GM10847 (cell line): ENCODE data around the gene ST8SIA1.

ENCODE experiments used
- POLR2A ChIP-seq: IDR thresholded peaks from 2 replicates; pipeline ENCODE4 v1.6.1; 2011; ENCODE audit not compliant: insufficient read length; ENCODE audit errors: extremely low read depth

The ST8SIA1 gene

DNA sequence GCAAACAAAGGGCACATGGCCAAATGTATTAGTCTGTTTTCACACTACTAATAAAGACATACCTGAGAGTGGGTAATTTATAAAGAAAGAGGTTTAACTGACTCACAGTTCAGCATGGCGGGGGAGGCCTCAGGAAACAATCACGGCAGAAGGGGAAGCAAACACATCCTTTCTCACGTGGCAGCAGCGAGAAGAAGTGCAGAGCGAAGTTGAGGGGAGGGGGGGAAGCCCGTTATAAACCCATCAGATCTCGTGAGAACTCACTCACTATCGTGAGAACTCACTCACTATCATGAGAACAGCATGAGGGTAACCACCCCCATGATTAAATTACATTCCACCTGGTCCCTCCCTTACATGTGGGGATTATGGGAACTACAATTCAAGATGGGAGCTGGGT is 66.1 kb downstream of the ST8SIA1 start:
- TF ChIP-seq POLR2A = no peak

DNA sequence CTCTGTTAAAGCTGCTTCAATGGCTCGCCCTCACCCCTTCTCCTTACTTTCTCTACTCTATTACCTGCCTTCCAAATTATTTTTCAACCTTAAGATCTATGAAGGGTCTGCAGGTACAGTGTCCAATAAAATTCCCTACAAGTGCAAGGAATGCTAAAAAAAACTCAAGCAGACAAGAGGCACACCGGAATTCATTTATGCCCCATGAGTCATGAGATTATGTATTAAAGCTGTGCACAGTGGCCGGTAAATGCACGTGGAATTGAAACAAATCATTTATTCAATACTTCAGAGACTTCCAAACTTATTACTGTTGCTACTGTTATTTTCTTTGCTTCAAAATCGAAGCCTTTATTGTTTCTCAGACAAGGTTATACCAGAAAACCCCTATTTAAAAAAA is 68.4 kb downstream of the ST8SIA1 start:
- no peak for TF ChIP-seq POLR2A

DNA sequence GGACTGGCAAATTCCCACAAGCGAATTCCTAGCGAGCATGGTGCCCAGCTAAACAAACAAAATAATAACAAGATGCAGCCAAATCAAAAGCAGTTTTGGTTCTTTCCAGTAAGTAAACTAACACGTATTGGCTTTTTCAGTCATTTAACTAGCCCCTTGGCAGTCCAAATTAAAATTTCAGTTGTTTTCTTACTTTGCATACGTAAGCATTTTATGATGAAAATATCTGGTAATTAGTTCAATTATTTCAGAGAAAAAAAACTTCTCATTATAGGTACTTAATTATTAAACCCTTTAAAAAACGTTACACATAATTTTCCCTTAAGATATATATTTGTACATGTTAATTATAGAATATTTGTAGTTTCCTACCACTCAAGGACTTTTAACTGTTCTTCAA is 70.1 kb downstream of the ST8SIA1 start:
- TF ChIP-seq POLR2A = no peak

DNA sequence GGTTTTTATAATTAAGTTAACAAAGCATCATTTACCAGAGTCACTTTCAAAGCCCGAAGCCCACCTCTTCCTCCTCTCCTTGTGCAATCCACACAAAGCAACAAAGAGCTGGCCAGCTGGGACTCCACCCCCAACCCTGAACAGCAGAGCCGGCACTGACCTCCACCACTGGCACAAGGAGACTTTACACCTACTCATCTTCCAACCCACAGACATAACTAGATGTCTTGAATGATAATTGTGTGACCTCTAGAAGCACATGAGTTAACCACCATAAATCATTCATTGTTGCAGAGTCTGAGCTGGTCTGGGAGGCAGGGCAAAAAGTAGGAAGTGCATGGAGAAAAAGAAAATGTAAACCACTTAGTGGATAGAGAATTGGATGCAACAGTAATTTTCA is 72.2 kb downstream of the ST8SIA1 start:
- TF ChIP-seq POLR2A = no peak

DNA sequence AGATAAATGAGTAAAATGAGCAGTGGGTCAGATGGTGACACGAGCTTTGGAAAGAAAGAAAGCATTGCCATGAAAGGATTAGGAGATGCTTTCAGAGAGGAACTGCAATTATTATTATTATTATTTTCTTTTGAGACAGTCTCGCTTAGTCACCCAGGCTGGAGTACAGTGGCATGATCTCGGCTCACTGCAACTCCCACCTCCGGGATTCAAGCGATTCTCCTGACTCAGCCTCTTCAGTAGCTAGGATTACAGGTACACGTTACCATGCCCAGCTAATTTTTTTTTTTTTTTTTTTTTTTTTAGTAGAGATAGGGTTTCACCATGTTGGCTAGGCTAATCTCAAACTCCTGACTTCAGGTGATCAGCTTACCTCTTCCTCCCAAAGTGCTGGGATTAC is 77.4 kb downstream of the ST8SIA1 start:
- TF ChIP-seq POLR2A = no peak

DNA sequence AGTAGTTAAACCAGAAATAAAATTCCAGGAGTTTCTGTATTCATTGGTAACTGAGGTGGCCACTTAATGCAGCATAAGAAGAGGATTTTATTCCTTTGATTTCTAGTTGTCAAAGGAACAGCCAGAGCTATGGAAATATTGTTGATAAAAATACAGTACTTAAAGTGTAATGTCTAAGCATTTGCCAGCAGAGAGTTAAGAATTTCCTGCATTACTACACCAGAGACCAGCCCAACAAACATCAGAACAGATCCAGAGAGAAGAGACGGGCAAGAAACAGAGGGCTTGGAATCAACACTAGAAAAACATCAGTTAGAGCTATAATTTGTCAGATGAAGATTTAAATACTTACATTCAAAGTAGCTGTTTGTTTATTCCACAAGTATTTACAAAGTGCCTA is 77.9 kb downstream of the ST8SIA1 start:
- TF ChIP-seq POLR2A = no peak

DNA sequence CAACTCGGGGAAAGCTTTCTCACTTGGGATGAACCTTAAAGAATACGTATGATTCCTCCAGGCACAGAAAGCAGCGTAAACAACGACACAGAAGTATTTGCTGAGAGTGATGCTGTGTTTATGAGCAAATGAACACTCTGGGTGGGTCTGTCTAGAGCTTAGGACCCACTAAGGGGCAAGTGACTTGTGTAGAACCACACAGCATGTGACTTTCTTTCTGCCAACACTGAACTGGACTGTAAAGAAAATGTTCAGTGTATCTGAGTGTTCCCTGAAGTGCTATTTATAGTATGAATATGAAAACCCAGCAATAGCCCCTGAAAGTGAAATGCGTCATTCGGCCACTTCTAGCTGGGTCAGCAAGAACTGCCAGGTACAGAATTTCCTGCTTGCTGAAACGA is 78.5 kb downstream of the ST8SIA1 start:
- TF ChIP-seq POLR2A = no peak

DNA sequence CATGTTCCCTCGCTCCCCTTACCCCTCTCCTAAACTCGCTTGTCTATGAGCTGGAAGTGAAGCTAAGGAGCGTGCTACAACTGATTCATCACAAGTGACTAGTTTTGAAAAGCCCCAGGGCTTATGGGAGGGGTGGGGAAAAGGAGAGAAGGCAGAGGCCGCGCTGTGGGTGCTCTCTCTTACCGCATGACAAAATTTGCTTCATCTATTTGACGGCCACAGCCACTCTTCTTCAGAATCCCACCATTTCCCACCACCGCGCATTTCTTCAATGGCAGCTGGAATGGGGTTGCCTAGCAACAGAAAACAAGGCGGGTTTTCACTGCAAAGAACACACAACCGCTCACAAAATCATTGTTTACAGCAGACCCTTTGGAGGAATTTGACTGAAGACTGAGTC is 79.4 kb downstream of the ST8SIA1 start:
- TF ChIP-seq POLR2A = no peak

DNA sequence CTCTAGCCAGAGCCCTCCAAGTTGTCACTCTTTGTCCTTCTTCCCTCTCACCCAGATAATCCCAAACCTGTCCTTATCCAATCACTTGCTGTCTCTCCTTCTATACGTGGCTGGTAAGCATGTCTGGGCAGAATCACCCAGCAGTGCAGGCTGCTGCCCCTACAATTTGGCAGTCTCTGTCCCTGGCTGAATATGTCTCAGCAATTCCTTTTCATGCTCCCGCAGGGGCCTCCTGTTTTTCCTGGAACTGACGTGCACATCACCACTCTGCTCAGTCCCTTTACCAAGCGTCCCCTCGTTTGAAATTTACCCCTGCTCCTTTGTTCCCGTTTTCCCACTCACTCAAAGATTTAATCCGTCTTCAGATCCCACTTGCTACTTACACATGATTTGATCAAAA is 80.0 kb downstream of the ST8SIA1 start:
- no peak for TF ChIP-seq POLR2A

DNA sequence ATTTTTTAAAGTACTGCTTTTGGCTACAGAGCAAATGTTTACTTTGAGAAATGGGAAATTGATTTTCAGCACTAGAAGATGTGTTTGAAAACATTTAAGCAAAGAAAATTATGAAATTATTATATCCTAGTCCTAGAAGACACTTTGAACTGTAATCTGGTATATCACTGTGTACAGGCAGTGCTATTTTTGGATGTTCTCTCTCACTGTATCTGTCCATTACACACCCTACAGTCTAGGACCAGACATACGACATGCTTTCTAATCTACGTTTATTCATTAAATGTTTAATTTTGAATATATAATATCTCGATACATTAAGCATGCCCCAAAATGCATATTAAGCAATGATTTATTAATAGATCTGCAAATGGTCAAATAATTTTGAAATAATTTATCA is 82.5 kb downstream of the ST8SIA1 start:
- TF ChIP-seq POLR2A = no peak

DNA sequence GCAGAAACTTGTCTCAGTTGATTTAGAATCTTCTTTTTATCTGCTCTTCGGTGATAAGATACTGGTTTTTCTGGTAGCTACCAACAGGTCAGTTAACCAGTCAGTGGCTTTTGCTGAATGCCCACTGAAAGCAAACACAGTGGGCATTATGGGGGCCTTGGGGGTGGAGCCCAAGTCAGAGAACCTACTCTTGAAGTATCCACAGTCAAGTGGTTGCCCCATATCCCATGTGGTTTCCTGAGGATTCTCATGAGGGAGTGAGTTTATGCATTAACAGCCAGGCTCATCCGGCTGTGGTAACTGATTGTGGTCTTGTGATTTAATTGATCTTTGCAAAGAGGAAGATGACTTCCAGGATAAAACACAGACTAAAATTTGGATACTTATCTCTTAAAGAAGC is 83.7 kb downstream of the ST8SIA1 start:
- TF ChIP-seq POLR2A = no peak

DNA sequence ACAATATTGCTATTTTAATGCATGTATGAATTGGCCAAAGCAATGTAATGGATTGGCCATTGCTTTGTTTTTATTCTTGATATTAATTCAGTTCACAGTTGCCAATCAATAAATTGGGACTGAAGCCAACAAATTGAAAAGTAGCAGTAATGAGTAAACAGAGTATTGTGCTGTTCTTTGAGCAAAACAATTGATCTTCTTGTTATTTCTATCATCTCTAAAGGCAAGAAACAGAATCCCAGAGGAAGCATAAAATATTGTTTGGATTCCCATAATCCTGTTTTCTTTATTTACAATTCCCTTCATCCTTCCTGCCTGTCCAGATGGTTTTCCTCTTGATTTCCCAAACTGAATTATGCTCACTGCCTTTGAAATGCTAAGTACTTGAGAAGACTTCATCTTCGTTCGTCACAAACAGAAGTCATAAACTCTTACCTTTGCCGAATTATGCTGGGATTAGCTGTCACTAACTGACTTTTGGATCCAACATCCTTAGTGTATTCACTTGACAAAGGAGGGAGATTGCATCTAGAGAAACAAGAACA is 85.9 kb downstream of the ST8SIA1 start:
- TF ChIP-seq POLR2A = no peak

DNA sequence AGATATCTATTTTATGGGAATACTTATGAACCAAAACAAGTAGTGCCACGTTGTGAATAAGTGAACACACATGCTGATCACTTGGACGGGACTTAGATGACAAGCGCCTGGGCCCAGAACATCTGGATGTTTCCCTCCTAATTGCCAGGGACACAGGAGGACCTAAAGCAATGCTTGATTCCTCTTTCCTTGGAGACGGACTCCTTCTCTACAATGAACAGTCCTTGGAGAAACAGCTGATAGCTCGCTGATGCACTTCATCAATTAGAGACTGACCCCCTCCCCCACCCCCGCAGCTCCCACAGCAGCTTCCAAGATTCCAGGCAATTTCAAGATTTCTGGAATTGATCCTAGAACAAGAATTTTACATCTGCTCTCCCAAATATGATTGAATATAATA is 86.4 kb downstream of the ST8SIA1 start:
- no peak for TF ChIP-seq POLR2A

DNA sequence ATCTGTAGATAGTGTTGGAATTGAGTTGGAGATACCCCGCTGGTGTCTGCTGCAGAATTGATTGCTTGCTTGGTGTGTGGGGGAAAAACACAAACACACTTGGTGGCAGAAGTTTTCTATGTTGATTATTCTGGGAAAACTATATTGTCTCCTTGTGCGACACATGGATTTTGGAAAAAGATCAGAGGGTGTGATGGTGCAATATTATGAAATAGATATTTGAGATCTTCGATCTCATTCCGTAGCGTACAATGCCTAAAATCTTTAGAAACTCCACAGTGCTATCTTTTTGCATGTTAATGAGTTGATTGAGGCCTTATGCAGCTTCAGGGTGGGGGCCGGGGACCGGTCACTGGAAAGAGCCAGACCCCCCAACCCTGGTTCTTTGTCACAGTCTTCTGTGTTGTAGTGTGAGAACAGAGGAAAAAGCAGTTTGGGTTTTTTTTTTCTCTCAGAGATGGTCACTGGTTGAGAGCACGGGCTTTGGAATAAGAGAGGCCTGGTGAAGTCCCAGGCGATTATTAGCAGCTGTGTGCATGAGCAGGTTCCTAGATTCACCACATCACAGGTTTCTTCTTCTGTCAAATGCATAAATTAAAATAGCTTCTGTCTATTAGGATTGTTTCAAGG is 88.2 kb downstream of the ST8SIA1 start:
- TF ChIP-seq POLR2A = no peak

DNA sequence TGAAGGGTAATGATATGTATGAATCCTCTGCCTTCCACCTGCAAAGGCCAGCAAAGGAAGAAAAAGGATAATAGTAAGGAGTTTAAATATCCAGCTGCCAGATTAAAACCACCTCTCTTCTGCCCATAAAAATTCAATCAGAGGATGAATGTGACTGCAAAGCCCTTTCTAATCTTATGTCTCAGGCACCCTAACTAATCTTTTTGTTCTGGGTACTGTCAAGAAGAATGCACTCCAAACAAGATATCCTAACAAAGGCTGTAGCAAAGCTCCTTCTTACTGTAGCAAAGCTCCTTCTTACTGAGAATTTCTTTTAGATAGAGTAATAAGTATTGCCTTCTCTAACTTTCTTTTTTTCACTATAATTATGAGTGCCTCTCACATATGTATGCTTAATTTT is 91.8 kb downstream of the ST8SIA1 start:
- no peak for TF ChIP-seq POLR2A

DNA sequence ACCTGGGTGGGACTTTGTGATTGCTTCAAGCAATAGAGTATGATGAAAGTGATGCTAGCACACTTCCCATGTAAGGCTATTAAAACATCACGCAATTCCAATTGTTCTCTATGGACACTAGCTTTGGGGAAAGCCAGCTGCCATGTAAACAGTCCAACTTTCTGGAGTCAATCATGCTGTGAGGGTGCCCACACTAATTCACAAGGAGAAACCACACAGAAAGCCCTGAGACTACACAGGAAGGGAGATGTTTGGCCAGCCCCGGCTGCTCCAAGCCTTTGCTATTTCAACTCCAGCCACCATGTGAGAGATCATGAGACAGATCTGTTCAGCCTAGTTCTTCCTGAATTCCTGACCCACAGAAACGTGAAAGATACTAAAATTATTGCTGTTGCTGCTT is 96.3 kb downstream of the ST8SIA1 start:
- TF ChIP-seq POLR2A = no peak

DNA sequence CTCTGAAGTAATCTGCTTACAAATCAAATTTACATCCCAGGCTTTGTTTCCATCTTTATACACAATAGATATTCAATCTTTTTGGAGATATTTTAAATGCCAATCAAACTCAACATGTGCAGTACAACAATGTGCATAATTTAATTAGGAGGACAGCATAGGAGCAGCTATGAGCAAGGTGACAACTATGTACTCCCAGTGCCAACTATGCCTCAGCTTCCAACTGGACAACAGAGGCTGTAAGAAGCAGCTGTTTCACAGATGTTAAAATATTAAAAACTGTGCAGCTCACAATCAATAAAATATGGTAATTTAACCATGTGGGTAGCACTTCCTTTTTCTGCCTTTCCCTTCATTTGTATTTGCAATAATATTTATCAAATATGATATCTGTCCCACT is 99.9 kb downstream of the ST8SIA1 start:
- TF ChIP-seq POLR2A = no peak

DNA sequence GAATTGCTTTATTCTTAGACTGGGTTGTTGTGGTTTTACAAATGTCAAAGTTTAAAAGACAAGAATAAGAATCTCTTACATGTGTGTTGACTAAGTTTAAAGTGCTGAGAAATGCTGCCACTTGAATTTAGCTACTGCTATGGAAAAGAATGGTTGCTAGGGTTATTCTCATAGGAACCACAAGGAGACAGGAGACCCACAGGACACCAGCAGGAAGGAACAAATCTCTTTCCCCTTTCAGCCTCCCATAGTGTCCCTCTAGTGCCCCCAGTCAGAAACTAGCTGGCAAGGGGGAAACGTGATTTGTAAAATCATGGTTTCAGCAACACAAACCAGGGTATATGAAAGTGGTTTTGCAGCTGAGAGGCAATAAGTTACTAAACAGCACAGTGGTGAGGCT is 102.7 kb downstream of the ST8SIA1 start:
- no peak for TF ChIP-seq POLR2A

DNA sequence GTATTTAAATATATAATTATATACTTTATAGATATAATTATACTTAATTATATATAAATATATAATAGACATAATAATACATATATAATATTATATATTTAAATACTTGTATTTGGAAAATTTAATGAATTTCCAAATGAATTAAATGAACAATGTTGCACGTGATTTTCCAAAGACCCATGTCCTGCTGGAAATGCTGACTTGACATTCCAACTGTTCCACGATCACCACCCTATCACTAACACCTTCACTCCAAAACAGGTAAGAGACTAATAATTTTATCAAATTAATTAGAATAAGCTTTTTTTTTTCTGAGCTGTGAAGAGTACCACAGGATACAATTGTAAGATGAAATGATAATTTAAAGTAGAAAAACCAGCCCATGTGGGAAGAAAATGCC is 103.4 kb downstream of the ST8SIA1 start:
- TF ChIP-seq POLR2A = no peak
